ENCODE results near the gene CAMKMT. TPM values are rescaled to one million over a fixed set of nuclear protein-coding genes. Genes with fewer than 3 reads are reported as not detected.

CAMKMT gene
- total and polyA plus RNA-seq, 10 donors = 4.1 to 26.1 (median 11.0) TPM

DNA sequence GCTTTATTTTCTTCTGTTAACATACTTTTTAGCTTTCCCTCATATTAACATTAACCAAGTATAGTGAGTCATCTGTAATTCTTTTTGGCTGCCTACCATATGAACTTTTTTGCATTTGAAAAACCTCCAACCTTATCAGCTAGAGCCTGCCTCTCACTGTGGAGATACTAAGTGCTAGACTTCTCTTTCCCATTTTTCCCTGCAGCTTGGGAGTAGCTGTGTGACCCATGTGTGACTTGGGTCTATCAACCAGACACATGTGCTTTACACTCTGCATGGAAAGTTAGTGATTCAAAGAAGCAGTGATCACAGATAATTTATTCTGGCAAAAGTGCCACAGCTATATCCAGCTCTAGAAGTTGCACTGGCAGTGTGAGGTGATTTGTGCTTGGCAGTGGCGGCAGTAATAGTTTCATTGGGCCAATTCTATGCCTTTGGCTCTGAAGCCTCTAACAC lies 36.7 kb upstream of the CAMKMT start:
- Histone ChIP-seq H3K27me3 (replicated peaks in 1 of 7) (no peaks in the 10 kb centered on the region), H3K9me3 (no peaks in the 10 kb centered on the region), H3K4me1 (no peaks in the 10 kb centered on the region), H3K4me3 (no peak overlapping the region), H3K27ac (no peak overlapping the region), H3K36me3 (peaks cover 6 to 100% (median 78%) of the 10 kb centered on the region in 6 donors)
- TF ChIP-seq, protein P1, sequence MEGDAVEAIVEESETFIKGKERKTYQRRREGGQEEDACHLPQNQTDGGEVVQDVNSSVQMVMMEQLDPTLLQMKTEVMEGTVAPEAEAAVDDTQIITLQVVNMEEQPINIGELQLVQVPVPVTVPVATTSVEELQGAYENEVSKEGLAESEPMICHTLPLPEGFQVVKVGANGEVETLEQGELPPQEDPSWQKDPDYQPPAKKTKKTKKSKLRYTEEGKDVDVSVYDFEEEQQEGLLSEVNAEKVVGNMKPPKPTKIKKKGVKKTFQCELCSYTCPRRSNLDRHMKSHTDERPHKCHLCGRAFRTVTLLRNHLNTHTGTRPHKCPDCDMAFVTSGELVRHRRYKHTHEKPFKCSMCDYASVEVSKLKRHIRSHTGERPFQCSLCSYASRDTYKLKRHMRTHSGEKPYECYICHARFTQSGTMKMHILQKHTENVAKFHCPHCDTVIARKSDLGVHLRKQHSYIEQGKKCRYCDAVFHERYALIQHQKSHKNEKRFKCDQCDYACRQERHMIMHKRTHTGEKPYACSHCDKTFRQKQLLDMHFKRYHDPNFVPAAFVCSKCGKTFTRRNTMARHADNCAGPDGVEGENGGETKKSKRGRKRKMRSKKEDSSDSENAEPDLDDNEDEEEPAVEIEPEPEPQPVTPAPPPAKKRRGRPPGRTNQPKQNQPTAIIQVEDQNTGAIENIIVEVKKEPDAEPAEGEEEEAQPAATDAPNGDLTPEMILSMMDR (IDR thresholded peaks at IDR 0.05 in 8 of 11, conservative IDR thresholded peaks at IDR 0.05 in 3 of 11) = no peak
- no peak for TF ChIP-seq POLR2AphosphoS5 (IDR thresholded peaks at IDR 0.05)
- intact Hi-C loops (cut with DNase I; ENCODE audit: low total_unique reads) = no loop called here
- 86 to 100% (median 97%) methylated on average over 1 of the region's 1 CpG for WGBS, 5 donors
- DNase-seq = no peak

DNA sequence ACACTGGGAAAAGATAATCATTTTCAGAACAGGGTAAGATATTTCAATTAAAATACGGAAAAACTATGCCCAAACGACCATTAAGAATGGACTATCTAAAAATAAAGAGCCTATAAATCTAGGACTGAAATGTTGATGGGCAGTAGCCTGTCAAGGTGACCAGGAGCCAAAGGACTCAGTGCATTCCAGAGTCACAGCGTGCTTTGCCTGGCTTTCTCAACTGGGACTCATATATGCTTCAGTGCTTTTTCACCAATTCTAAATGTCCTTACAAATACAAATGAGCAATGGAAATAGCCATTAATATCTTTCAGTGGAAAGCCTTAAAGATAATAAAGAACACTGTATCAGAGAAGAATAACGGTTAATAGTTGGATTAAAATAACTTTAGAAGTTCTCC lies 35.9 kb upstream of the CAMKMT start:
- Histone ChIP-seq H3K27ac (no peak overlapping the region), H3K9me3 (no peaks in the 10 kb centered on the region), H3K4me3 (no peak overlapping the region), H3K4me1 (no peaks in the 10 kb centered on the region), H3K27me3 (replicated peaks in 1 of 7) (no peaks in the 10 kb centered on the region), H3K36me3 (peaks cover 3 to 100% (median 78%) of the 10 kb centered on the region in 6 donors)
- 84 to 96% (median 95%) methylated on average over 4 of the region's 4 CpGs for WGBS, 5 donors
- TF ChIP-seq POLR2A (IDR thresholded peaks at IDR 0.05) (no peak), POLR2AphosphoS5 (IDR thresholded peaks at IDR 0.05) (no peak)
- TF ChIP-seq, protein P1 (IDR thresholded peaks at IDR 0.05 in 8 of 11, conservative IDR thresholded peaks at IDR 0.05 in 3 of 11) = no peak
- intact Hi-C loops (cut with DNase I; ENCODE audit: low total_unique reads) = no loop called here
- DNase-seq = no peak

DNA sequence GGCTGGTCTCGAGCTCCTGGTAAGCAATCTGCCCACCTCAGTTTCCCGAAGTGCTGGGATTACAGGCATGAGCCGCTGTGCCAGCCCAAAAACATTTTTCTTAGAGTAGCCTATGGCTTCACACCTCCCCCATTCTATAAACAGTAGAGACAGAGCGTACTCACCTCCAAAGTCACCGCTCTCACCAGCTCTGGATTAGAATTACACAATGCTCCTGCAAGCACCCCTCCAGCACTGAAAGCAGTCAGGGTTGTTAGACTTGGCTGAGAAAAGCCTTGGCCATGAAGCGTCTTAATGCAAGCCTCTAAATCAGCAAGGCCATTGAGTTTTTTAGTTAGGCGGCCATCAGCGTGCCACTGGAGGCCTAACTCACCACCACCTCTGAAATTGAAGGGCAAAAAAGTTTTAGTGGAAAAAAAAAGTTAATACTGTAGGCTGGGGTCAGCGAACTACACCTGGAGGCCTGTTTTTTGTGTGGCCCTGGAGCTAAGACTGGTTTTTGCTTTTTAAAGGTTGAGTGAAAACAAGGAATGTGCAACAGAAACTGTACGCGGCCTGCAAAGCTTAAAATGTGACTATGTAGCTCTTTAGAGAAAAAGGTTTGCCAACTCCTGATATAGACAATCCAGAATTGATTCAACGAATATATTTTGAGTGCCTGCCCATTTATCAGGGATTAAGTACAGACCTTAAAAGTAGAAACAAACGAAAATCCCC lies 35.0 kb upstream of the CAMKMT start:
- no peaks in the 10 kb centered on the region for H3K4me1 ChIP-seq
- no peaks in the 10 kb centered on the region for H3K27me3 ChIP-seq (replicated peaks in 1 of 7)
- TF ChIP-seq POLR2A (IDR thresholded peaks at IDR 0.05) (no peak), POLR2AphosphoS5 (IDR thresholded peaks at IDR 0.05) (no peak)
- TF ChIP-seq, protein P1 (IDR thresholded peaks at IDR 0.05 in 8 of 11, conservative IDR thresholded peaks at IDR 0.05 in 3 of 11) = no peak
- 86 to 91% (median 89%) methylated on average over 13 of the region's 13 CpGs for WGBS, 5 donors
- H3K36me3 ChIP-seq = peaks cover 3 to 100% (median 78%) of the 10 kb centered on the region in 6 donors
- no peaks in the 10 kb centered on the region for H3K9me3 ChIP-seq
- H3K27ac ChIP-seq = no peak overlapping the region
- intact Hi-C loops (cut with DNase I; ENCODE audit: low total_unique reads) = no loop called here
- H3K4me3 ChIP-seq = no peak overlapping the region
- no peak for DNase-seq

DNA sequence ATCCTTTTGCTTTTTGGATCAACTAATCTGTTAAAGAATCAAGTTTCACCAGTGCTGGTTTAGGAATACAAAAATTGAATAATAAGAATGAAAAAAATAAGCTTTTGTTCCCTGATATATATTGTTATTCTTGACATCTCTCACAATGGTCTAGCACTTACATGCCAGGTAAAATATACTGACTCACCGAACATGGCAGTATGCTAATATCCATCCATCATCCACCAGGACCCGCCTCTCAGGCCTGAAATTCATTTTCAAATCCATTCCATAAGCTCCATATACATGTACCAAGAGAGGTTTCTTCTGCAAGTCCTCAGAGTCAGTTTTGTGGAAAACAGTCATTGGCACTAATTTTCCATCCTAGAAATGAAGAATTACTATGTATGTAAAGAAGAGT lies 33.0 kb upstream of the CAMKMT start:
- Histone ChIP-seq H3K27ac (no peak overlapping the region), H3K9me3 (no peaks in the 10 kb centered on the region), H3K4me3 (no peak overlapping the region), H3K27me3 (replicated peaks in 1 of 7) (no peaks in the 10 kb centered on the region), H3K4me1 (no peaks in the 10 kb centered on the region), H3K36me3 (peaks cover 0 to 100% (median 68%) of the 10 kb centered on the region in 6 donors)
- 91 to 97% (median 94%) methylated on average over 2 of the region's 2 CpGs for WGBS, 5 donors
- intact Hi-C loops (cut with DNase I; ENCODE audit: low total_unique reads) = no loop called here
- TF ChIP-seq POLR2AphosphoS5 (IDR thresholded peaks at IDR 0.05) = no peak
- TF ChIP-seq, protein P1 (IDR thresholded peaks at IDR 0.05 in 8 of 11, conservative IDR thresholded peaks at IDR 0.05 in 3 of 11) = no peak
- TF ChIP-seq POLR2A (IDR thresholded peaks at IDR 0.05) = no peak
- no peak for DNase-seq

All from spleen (tissue), 11 donors.